ENCODE data around the gene TMOD3.
"Not testable (repeated sequence)": the region's sequence is repeated elsewhere in the genome, so short reads cannot be mapped to it uniquely, and the experiment has no call there.

Gene TMOD3

GRCh38 chr15:51829376-51830275 lies at the start of gene TMOD3:
TSS of gene TMOD3 (plus strand) at chr15:51829653. CDS start at chr15:51862885, 33,232 bp downstream.
- peak; percentile 92 for DNase-seq (ENCODE audit: low spot score)

- DNase-seq (ENCODE audit: low spot score) = no peak
These were observed 48.8 kb upstream of the TMOD3 start for GRCh38 chr15:51780636-51781035.

GRCh38 chr15:51781506-51781905 lies 47.9 kb upstream of the TMOD3 start:
- DNase-seq (ENCODE audit: low spot score) = no peak

- peak; percentile 15 for DNase-seq (ENCODE audit: low spot score)
These were observed 47.0 kb upstream of the TMOD3 start for GRCh38 chr15:51782357-51782896.

GRCh38 chr15:51783967-51784366 lies 45.5 kb upstream of the TMOD3 start:
- no peak for DNase-seq (ENCODE audit: low spot score)

- DNase-seq (ENCODE audit: low spot score) = not testable (repeated sequence)
These were observed 42.3 kb upstream of the TMOD3 start for GRCh38 chr15:51787130-51787529.

- DNase-seq (ENCODE audit: low spot score) = not testable (repeated sequence)
These were observed 37.0 kb upstream of the TMOD3 start for GRCh38 chr15:51792474-51792873.

- no peak for DNase-seq (ENCODE audit: low spot score)
These were observed 35.7 kb upstream of the TMOD3 start for GRCh38 chr15:51793521-51794305.

- DNase-seq (ENCODE audit: low spot score) = no peak
These were observed 32.5 kb upstream of the TMOD3 start for GRCh38 chr15:51796847-51797401.

- no peak for DNase-seq (ENCODE audit: low spot score)
These were observed 31.2 kb upstream of the TMOD3 start for GRCh38 chr15:51798281-51798680.

- DNase-seq (ENCODE audit: low spot score) = no peak
These were observed 29.9 kb upstream of the TMOD3 start for GRCh38 chr15:51799282-51800252.

- no peak for DNase-seq (ENCODE audit: low spot score)
These were observed 28.0 kb upstream of the TMOD3 start for GRCh38 chr15:51801391-51801835.

- no peak for DNase-seq (ENCODE audit: low spot score)
These were observed 26.9 kb upstream of the TMOD3 start for GRCh38 chr15:51802593-51802992.

GRCh38 chr15:51803965-51804364 lies 25.5 kb upstream of the TMOD3 start:
- DNase-seq (ENCODE audit: low spot score) = no peak

GRCh38 chr15:51806123-51806522 lies 23.3 kb upstream of the TMOD3 start:
- DNase-seq (ENCODE audit: low spot score) = no peak

GRCh38 chr15:51809457-51809856 lies 20.0 kb upstream of the TMOD3 start:
- no peak for DNase-seq (ENCODE audit: low spot score)

GRCh38 chr15:51812598-51812997 lies 16.9 kb upstream of the TMOD3 start:
- DNase-seq (ENCODE audit: low spot score) = no peak

- no peak for DNase-seq (ENCODE audit: low spot score)
These were observed 14.8 kb upstream of the TMOD3 start for GRCh38 chr15:51814606-51815005.

- no peak for DNase-seq (ENCODE audit: low spot score)
These were observed 12.8 kb upstream of the TMOD3 start for GRCh38 chr15:51816611-51817010.

GRCh38 chr15:51818150-51818549 lies 11.3 kb upstream of the TMOD3 start:
- no peak for DNase-seq (ENCODE audit: low spot score)

- no peak for DNase-seq (ENCODE audit: low spot score)
These were observed 3.8 kb upstream of the TMOD3 start for GRCh38 chr15:51825698-51826097.
